Neural crest cell (in vitro differentiated cells): Measurements from ENCODE around the gene SLC9A9. TPM values are rescaled to one million over a fixed set of nuclear protein-coding genes. Genes with fewer than 3 reads are reported as not detected.

Experiments used
- DNase-seq: peaks from one replicate; pipeline ENCODE4 v3.0.0; 2021; ENCODE audit warnings: low read depth, mixed read lengths, low spot score
- H3K27ac Mint-ChIP-seq: one replicate; pipeline ENCODE4 v1.8.0; 2021; ENCODE audit warnings: mild to moderate bottlenecking, mixed read lengths; ENCODE audit not compliant: unreplicated experiment
- H3K27me3 Mint-ChIP-seq: 2 replicates; pipeline ENCODE4 v1.8.0; 2021; ENCODE audit warnings: low read depth, mild to moderate bottlenecking, mixed read lengths
- H3K36me3 Mint-ChIP-seq: 2 replicates; pipeline ENCODE4 v1.8.0; 2021; ENCODE audit warnings: low read depth, mild to moderate bottlenecking, mixed read lengths
- H3K4me1 Mint-ChIP-seq: 2 replicates; pipeline ENCODE4 v1.8.0; 2021; ENCODE audit warnings: mixed read lengths
- H3K4me3 Mint-ChIP-seq: one replicate; pipeline ENCODE4 v1.8.0; 2021; ENCODE audit warnings: mild to moderate bottlenecking, mixed read lengths
- H3K9me3 Mint-ChIP-seq: 2 replicates; pipeline ENCODE4 v1.8.0; 2021; ENCODE audit warnings: mixed read lengths
- CTCF ChIP-seq: fragments of 200-600 bp; sonication (generic); conservative IDR thresholded peaks from 2 replicates; pipeline ENCODE4 v1.5.0; 2021; ENCODE audit warnings: antibody characterized with exemption, mild to moderate bottlenecking
- total RNA-seq: library from RNA; stranded (reverse); gene quantifications from 2 replicates; pipeline ENCODE4 v1.2.1, GENCODE V29; 2021

The SLC9A9 gene
- total RNA-seq, 1 donor from 2014 or later = 0.56 TPM

GRCh38 chr3:143472731-143473523 lies 375.3 kb downstream of the SLC9A9 start:
- Mint-ChIP-seq H3K27me3 (no peaks in the 10 kb centered on the region), H3K4me1 (no peaks in the 10 kb centered on the region), H3K27ac (no peak overlapping the region), H3K9me3 (no peaks in the 10 kb centered on the region), H3K4me3 (no peak overlapping the region), H3K36me3 (no peaks in the 10 kb centered on the region)
- no peak for TF ChIP-seq CTCF
- DNase-seq = no peak

- H3K9me3 Mint-ChIP-seq = no peaks in the 10 kb centered on the region
- H3K27me3 Mint-ChIP-seq = no peaks in the 10 kb centered on the region
- no peak overlapping the region for H3K4me3 Mint-ChIP-seq
- H3K36me3 Mint-ChIP-seq = no peaks in the 10 kb centered on the region
- no peak for TF ChIP-seq CTCF
- no peak for DNase-seq
- H3K4me1 Mint-ChIP-seq = no peaks in the 10 kb centered on the region
- H3K27ac Mint-ChIP-seq = no peak overlapping the region
Observed at GRCh38 chr3:143471705-143472104, 376.6 kb downstream of the SLC9A9 start.

GRCh38 chr3:143469159-143469558 lies 379.1 kb downstream of the SLC9A9 start:
- Mint-ChIP-seq H3K36me3 (no peaks in the 10 kb centered on the region), H3K9me3 (no peaks in the 10 kb centered on the region), H3K4me3 (no peak overlapping the region), H3K27ac (no peak overlapping the region), H3K4me1 (no peaks in the 10 kb centered on the region), H3K27me3 (no peaks in the 10 kb centered on the region)
- no peak for TF ChIP-seq CTCF
- DNase-seq = no peak

GRCh38 chr3:143465666-143466065 lies 382.6 kb downstream of the SLC9A9 start:
- DNase-seq = no peak
- no peaks in the 10 kb centered on the region for H3K4me1 Mint-ChIP-seq
- no peaks in the 10 kb centered on the region for H3K36me3 Mint-ChIP-seq
- no peak for TF ChIP-seq CTCF
- H3K9me3 Mint-ChIP-seq = no peaks in the 10 kb centered on the region
- no peaks in the 10 kb centered on the region for H3K27me3 Mint-ChIP-seq
- no peak overlapping the region for H3K27ac Mint-ChIP-seq
- H3K4me3 Mint-ChIP-seq = no peak overlapping the region

GRCh38 chr3:143464850-143465249 lies 383.4 kb downstream of the SLC9A9 start:
- no peak for DNase-seq
- no peaks in the 10 kb centered on the region for H3K36me3 Mint-ChIP-seq

More at GRCh38 chr3:143464850-143465249, 383.4 kb downstream of the SLC9A9 start:
- H3K4me1 Mint-ChIP-seq = no peaks in the 10 kb centered on the region
- H3K4me3 Mint-ChIP-seq = no peak overlapping the region
- TF ChIP-seq CTCF = no peak
- no peaks in the 10 kb centered on the region for H3K9me3 Mint-ChIP-seq
- H3K27me3 Mint-ChIP-seq = no peaks in the 10 kb centered on the region
- H3K27ac Mint-ChIP-seq = no peak overlapping the region
